SK-N-SH treated with all-trans-retinoic acid at 6 μM for 48 hours (cell line): ENCODE data around the gene MEX3A.
"Not testable (repeated sequence)": the region's sequence is repeated elsewhere in the genome, so short reads cannot be mapped to it uniquely, and the experiment has no call there.

Experiments
- ATAC-seq: fragments of 200-7000 bp; cut with Tn5 transposase; 3 replicates; pipeline ENCODE4 v1.9.1; 2020; ENCODE audit warnings: mild to moderate bottlenecking, moderate library complexity
- ARNTL ChIP-seq: fragments of 450-650 bp; formaldehyde crosslinking; IDR thresholded peaks from 2 replicates; pipeline ENCODE4 v1.5.0; 2020; ENCODE audit warnings: low read depth, mild to moderate bottlenecking, moderate library complexity, borderline replicate concordance
- BACH2 ChIP-seq: fragments of 250-450 bp; sonication (Bioruptor Pico); IDR thresholded peaks from 2 replicates; pipeline ENCODE4 v1.9.0; 2021; ENCODE audit warnings: mild to moderate bottlenecking, borderline replicate concordance
- CSDC2 ChIP-seq: fragments of 250-450 bp; sonication (Bioruptor Pico); IDR thresholded peaks from 2 replicates; pipeline ENCODE4 v1.5.0; 2020; ENCODE audit warnings: mild to moderate bottlenecking, moderate library complexity
- ESRRG ChIP-seq: fragments of 250-450 bp; sonication (Bioruptor Pico); IDR thresholded peaks from 2 replicates; pipeline ENCODE4 v1.6.1; 2021; ENCODE audit warnings: mild to moderate bottlenecking
- GLIS3 ChIP-seq: fragments of 250-450 bp; sonication (Bioruptor Pico); IDR thresholded peaks from 2 replicates; pipeline ENCODE4 v1.5.0; 2020; ENCODE audit warnings: mild to moderate bottlenecking, moderate library complexity
- ISL1 ChIP-seq: fragments of 250-450 bp; sonication (Bioruptor Pico); IDR thresholded peaks from 2 replicates; pipeline ENCODE4 v2.1.2; 2022; ENCODE audit warnings: mild to moderate bottlenecking, moderate library complexity
- OSR1 ChIP-seq: fragments of 250-450 bp; sonication (Bioruptor Pico); IDR thresholded peaks from 2 replicates; pipeline ENCODE4 v1.8.0; 2022; ENCODE audit warnings: moderate library complexity, mild to moderate bottlenecking, inconsistent platforms
- PPARA ChIP-seq: fragments of 250-450 bp; sonication (Bioruptor Pico); IDR thresholded peaks from 2 replicates; pipeline ENCODE4 v1.5.0; 2020; ENCODE audit warnings: mild to moderate bottlenecking, borderline replicate concordance
- RARB ChIP-seq: fragments of 250-450 bp; sonication (Bioruptor Pico); IDR thresholded peaks from 2 replicates; pipeline ENCODE4 v1.8.0; 2021; ENCODE audit warnings: mild to moderate bottlenecking, moderate library complexity
- SNAI2 ChIP-seq: fragments of 250-450 bp; sonication (Bioruptor Pico); IDR thresholded peaks from 2 replicates; pipeline ENCODE4 v1.5.0; 2020; ENCODE audit warnings: mild to moderate bottlenecking, moderate library complexity
- TCF4 ChIP-seq: fragments of 250-450 bp; sonication (Bioruptor Pico); IDR thresholded peaks from 2 replicates; pipeline ENCODE4 v1.8.0; 2021; ENCODE audit warnings: mild to moderate bottlenecking, moderate library complexity, borderline replicate concordance
- TOX ChIP-seq: fragments of 250-450 bp; sonication (Bioruptor Pico); IDR thresholded peaks from 2 replicates; pipeline ENCODE4 v1.8.0; 2021; ENCODE audit warnings: mild to moderate bottlenecking, moderate library complexity, borderline replicate concordance
- ZC3H10 ChIP-seq: fragments of 250-450 bp; sonication (Bioruptor Pico); IDR thresholded peaks from 2 replicates; pipeline ENCODE4 v1.5.1; 2021; ENCODE audit warnings: mild to moderate bottlenecking, moderate library complexity
- ZFP3 ChIP-seq: fragments of 250-450 bp; sonication (Bioruptor Pico); IDR thresholded peaks from 2 replicates; pipeline ENCODE4 v1.5.0; 2020; ENCODE audit warnings: mild to moderate bottlenecking, moderate library complexity
- ZFP30 ChIP-seq: fragments of 450-650 bp; formaldehyde crosslinking; IDR thresholded peaks from 2 replicates; pipeline ENCODE4 v1.5.0; 2022; ENCODE audit warnings: mild to moderate bottlenecking, moderate library complexity
- ZNF565 ChIP-seq: fragments of 450-650 bp; formaldehyde crosslinking; conservative IDR thresholded peaks from 2 replicates; pipeline ENCODE4 v1.5.0; 2020; ENCODE audit warnings: low read depth, mild to moderate bottlenecking, moderate library complexity
- ZNF70 ChIP-seq: fragments of 450-650 bp; formaldehyde crosslinking; IDR thresholded peaks from 2 replicates; pipeline ENCODE4 v1.5.0; 2020; ENCODE audit warnings: mild to moderate bottlenecking, moderate library complexity
- ZNF8 ChIP-seq: fragments of 450-650 bp; formaldehyde crosslinking; IDR thresholded peaks from 2 replicates; pipeline ENCODE4 v1.5.0; 2020; ENCODE audit warnings: mild to moderate bottlenecking, moderate library complexity
- TF ChIP-seq, protein P1 (sequence below): fragments of 250-450 bp; sonication (Bioruptor Pico); IDR thresholded peaks from 2 replicates; pipeline ENCODE4 v1.8.0; 2021; ENCODE audit warnings: low read depth, mild to moderate bottlenecking, moderate library complexity, borderline replicate concordance
- TF ChIP-seq, protein P2 (sequence below): fragments of 250-450 bp; sonication (Bioruptor Pico); IDR thresholded peaks from 2 replicates; pipeline ENCODE4 v1.8.0; 2020; ENCODE audit warnings: mild to moderate bottlenecking, moderate library complexity, borderline replicate concordance

MEX3A gene

DNA sequence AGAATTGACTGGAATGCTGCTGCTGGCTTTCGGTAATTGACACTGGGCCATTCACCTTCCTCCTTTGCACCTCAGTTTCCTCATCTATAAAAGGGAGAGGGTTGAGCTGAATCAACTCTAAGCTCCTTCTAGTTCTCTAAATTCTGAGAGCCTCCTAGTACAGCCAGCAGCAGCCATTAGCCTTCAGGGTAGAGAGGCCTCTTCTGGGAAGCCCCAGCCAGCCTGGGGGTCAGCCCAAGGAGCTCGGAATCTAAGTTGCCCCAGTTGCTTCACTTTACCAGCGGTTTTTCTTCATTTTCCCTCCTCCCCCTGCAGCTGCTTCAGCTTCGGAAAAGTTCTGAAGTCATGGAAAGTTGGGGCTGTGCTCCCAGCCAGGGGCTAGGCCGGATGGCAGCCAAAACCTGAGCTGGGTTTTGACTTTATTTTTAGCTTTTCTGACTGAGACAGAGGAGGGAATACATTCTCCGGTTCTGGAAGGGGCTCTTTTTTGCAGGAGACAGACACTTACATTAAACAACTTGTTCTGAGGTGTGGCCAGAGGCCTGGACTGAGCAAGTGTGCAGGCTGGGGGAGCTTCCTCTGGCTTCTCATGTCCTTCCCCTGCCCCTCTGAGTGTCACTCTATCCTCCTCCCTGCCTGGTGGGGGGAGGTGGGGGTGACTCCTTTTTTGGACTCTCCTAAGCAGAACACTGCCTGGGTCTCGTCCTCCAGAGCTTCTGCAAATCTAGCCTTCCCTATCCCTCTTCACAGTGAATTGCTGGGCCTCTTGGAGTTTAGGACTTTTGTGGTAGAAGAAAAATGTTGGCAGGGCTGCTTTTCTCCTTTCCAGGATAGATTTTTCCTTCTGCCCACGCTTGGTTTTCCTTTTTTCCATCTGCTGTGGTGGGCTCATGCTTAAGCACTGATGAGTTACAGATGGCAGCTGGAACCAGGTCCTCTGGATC, 46.7 kb upstream of the MEX3A start:
- peak; percentile 1 for ATAC-seq
- no peak for TF ChIP-seq SNAI2 (CRISPR knock-in tag)
- no peak for TF ChIP-seq OSR1 (CRISPR knock-in tag)
- no peak for TF ChIP-seq ARNTL (CRISPR knock-in tag)
- TF ChIP-seq ZFP30 (CRISPR knock-in tag): no peak
- TF ChIP-seq RARB (CRISPR knock-in tag): no peak
- TF ChIP-seq CSDC2 (CRISPR knock-in tag): no peak
- no peak for TF ChIP-seq BACH2
- TF ChIP-seq TOX: no peak
- no peak for TF ChIP-seq ZC3H10 (CRISPR knock-in tag)
- no peak for TF ChIP-seq ZFP3 (CRISPR knock-in tag)

DNA sequence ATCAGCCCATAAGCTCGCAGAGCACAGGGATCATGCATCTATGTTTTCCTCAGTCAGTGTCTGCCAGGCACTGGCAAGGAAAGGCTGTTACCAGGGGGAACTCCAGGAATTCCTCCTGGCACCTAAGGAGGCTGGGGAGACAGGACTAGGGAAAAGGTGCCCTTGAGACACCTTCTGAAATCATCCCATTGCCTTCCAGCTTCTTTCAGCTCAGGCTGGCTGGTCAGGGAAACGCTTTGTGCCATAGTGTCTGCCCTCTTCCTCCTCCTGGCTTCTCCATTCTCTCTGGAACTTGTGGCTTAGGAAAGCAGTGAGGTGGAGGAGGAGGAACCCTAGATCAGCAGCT, 46.0 kb upstream of the MEX3A start:
- no peak for ATAC-seq
- TF ChIP-seq ESRRG (CRISPR knock-in tag): no peak

DNA sequence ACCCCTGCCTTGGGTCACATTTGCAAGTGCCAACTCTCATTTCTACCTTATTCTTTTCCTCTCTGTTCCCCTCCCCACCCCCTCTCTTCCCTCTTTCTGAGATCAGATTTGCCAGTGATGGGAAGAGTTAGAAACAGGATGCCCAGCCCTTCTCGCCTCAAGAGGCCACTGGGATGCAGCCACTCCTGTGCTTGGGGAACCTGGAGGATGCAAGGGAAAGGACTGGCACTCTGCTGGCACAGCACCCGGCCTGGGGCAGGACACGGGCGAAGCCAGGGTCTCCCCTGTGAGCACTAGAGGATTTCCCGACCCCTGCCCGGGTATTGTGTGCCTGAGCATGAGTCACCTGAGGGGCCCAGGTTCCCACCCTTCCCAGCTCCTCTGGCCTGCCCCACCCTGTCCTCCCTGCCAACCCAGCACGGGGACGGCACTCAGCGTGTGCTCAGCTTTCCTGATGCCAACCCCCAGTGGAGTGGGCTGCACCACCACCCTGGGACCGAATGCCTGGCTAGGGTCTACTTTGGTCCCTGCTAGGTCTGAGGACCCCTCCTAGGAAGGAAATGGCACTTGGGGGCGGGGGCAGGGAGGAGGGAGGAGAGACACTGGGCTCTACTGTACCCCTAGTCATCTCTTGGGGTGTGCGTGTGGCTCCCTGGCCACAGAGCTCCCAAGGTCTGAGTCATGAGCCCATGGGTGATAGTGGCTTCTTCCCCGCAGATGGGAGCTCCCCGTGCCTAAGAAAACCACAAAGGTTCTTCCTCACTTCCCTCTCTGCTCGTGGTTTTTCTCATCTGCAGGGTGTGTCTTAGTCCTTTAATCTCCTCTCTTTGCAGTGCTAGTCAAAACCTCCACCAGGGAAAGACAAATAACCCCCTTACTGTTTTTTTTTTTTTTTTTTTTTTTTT, 44.6 kb upstream of the MEX3A start:
- ATAC-seq: peak; percentile 1
- TF ChIP-seq ZNF8 (CRISPR knock-in tag) (no peak), ZNF565 (CRISPR knock-in tag) (no peak), PPARA (CRISPR knock-in tag) (no peak), ESRRG (CRISPR knock-in tag) (no peak)
- TF ChIP-seq, all 23 proteins: peak for 0

DNA sequence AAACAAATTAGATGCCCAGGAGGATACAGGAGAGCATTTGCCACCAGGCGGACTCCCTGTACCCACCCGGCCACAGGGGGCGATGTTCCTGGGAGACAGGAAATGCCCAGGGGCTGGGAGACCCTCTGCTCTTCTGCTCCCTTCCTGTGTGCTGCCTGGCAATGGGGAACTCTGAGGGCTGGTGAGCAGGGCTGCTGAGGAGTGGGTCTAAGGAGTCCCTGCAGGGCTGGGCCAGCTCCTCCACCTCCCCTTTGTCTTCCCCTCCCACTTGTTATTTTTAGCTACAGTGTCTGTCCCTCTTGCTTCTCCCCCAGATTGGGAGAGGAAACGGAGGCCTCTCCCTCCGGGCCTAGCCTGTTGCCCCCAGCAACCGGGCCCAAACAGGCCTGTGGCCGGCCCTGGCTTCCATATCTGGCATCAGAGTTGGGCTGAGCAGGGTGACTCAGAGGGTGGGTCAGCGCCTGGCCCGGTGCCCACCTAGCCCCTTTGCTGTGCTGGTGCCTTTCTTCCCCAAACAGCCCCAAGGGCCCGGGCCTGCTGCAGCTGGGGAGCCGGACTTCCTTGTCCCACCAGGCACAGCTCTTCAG, 43.9 kb upstream of the MEX3A start:
- TF ChIP-seq ZNF70 (CRISPR knock-in tag): no peak
- no peak for TF ChIP-seq ZNF565 (CRISPR knock-in tag)
- peak; percentile 61; the same call in 1 of the 2 replicates for TF ChIP-seq RARB (CRISPR knock-in tag)
- no peak for TF ChIP-seq GLIS3
- TF ChIP-seq ZNF8 (CRISPR knock-in tag): no peak
- TF ChIP-seq, all 23 proteins: peak for 1

DNA sequence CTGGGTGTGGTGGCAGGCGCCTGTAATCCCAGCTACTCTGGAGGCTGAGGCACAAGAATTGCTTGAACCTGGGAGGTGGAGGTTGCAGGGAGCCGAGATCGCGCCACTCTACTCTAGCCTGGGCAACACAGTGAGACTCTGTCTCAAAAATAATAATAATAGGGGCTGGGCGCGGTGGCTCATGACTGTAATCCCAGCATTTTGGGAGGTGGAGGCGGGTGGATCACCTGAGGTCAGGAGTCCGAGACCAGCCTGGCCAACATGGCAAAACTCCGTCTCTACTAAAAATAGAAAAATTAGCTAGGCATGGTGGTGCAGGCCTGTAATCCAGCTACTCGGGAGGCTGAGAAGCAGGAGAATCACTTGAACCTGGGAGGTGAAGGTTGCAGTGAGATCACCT, 43.3 kb upstream of the MEX3A start:
- not testable (repeated sequence) for ATAC-seq

More for the DNA sequence above, 43.9 kb upstream of the MEX3A start:
- ATAC-seq: peak; percentile 35

DNA sequence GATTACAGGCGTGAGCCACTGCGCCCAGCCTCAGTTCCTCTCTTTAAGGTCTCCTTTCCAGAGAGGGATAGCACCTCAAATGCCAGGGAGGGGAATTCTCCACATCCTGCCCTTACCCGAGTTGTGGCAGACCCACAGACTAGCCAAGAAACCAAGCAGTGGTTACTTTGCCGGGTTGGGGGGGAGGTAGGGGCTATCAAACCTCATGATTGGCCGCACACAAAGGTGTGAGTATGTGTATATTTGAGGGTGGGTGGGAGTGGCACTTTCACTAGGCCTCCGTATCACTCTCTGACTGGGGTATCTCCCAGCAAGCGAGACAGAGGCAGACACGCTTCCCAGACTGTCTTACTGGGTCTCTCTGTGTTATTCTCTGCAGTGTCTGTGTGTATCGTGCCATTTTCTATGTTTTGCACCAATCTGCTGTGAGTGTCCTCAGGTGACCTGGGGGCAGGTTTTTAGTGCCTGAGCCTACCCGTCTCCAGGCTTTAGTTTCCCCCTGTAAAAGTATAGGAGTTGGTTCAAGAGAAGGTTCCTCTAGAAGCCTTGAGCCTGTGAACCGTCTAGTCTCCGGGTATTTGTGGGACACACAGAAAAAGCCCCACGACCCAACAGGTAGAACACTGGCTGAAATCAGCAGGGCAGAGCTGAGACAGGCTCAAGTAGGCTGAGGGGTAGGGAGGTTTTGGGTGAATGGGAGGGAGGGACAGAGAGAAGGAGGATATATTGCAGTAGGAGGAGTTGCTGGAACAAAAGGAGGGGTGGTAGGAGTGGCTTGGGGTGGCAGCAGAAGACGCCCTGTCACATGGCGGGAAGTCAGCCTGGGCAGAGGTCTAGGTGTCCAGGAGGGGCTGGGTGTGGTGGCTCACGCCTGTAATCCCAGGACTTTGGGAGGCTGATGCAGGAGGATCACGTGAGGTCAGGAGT, 42.6 kb upstream of the MEX3A start:
- TF ChIP-seq BACH2 (no peak), TOX (no peak)
- no peak for ATAC-seq

DNA sequence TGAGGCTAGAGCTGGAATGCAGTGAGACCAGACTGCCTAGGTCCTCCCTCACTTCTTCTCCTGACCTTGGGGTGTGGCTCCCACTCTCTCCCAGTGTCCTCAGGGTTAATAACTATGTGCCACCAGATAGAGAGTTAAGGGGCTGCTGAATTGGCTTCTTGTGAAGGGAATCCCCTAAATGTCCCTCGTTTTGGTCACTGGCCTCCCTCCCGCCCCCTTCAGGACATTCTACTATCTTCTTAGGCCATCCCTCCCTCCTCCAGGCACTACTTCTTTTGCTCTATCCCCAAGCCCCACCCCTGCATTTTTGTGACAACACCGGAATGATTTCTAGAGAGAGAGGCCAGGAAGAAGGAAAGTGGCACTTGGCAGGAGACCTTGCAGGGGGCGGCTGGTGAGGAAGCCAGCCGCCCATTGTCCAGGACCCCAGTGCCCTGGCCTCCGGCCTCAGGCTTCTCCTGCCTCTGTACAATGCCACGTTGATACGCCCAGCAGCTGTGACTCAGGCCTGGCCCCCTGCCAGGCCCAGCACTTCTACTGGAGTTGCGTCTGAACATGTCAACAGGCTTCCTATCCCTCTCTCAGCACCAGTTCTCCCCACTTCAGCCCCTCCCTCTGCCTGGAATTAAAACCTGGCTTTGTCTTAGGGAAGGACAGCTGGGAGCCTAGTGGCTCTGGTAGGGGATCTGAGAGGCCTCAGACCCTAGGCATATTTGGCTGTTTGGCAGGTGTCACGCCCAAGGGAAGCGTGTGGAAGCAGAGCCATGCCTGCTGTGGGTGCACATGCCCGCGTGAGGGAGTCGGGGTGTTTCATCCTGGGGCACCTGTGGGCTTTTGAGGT, 41.3 kb upstream of the MEX3A start:
- peak; percentile 31 for ATAC-seq
- TF ChIP-seq, protein P1, sequence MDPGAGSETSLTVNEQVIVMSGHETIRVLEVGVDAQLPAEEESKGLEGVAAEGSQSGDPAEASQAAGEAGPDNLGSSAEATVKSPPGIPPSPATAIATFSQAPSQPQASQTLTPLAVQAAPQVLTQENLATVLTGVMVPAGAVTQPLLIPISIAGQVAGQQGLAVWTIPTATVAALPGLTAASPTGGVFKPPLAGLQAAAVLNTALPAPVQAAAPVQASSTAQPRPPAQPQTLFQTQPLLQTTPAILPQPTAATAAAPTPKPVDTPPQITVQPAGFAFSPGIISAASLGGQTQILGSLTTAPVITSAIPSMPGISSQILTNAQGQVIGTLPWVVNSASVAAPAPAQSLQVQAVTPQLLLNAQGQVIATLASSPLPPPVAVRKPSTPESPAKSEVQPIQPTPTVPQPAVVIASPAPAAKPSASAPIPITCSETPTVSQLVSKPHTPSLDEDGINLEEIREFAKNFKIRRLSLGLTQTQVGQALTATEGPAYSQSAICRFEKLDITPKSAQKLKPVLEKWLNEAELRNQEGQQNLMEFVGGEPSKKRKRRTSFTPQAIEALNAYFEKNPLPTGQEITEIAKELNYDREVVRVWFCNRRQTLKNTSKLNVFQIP: no peak
- TF ChIP-seq CSDC2 (CRISPR knock-in tag) (peak; percentile 50; the same call in 1 of the 2 replicates), ISL1 (CRISPR knock-in tag) (no peak), ZNF565 (CRISPR knock-in tag) (no peak), RARB (CRISPR knock-in tag) (no peak), ZNF70 (CRISPR knock-in tag) (no peak), OSR1 (CRISPR knock-in tag) (no peak), ARNTL (CRISPR knock-in tag) (no peak), SNAI2 (CRISPR knock-in tag) (no peak), TCF4 (CRISPR knock-in tag) (no peak)
- TF ChIP-seq, protein P2, sequence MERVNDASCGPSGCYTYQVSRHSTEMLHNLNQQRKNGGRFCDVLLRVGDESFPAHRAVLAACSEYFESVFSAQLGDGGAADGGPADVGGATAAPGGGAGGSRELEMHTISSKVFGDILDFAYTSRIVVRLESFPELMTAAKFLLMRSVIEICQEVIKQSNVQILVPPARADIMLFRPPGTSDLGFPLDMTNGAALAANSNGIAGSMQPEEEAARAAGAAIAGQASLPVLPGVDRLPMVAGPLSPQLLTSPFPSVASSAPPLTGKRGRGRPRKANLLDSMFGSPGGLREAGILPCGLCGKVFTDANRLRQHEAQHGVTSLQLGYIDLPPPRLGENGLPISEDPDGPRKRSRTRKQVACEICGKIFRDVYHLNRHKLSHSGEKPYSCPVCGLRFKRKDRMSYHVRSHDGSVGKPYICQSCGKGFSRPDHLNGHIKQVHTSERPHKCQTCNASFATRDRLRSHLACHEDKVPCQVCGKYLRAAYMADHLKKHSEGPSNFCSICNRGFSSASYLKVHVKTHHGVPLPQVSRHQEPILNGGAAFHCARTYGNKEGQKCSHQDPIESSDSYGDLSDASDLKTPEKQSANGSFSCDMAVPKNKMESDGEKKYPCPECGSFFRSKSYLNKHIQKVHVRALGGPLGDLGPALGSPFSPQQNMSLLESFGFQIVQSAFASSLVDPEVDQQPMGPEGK (CRISPR knock-in tag): no peak
